Naive B cell (primary cell): Measurements from ENCODE around the gene DHRS3. TPM values are rescaled to one million over a fixed set of nuclear protein-coding genes. Genes with fewer than 3 reads are reported as not detected.

ENCODE experiments used
- ATAC-seq, 2 donors: fragments of 150-1000 bp; cut with Tn5 transposase; 2 replicates each; pipeline ENCODE4 v1.10.0; 2021; ENCODE audit warnings: low read depth in 2 of 2, mild to moderate bottlenecking in 2 of 2, moderate library complexity in 2 of 2
- DNase-seq: peaks from one replicate; pipeline ENCODE4 v3.0.0; 2022
- H3K27ac Mint-ChIP-seq, 6 donors: one replicate each; pipeline ENCODE4 v1.8.0; 2020 to 2022; ENCODE audit warnings: mild to moderate bottlenecking in 6 of 6, mixed read lengths in 6 of 6, moderate library complexity in 5 of 6, inconsistent platforms in 2 of 6
- H3K27me3 Mint-ChIP-seq, 3 donors: one replicate each; pipeline ENCODE4 v1.8.0; 2021 to 2022; ENCODE audit warnings: mixed read lengths in 3 of 3, mild to moderate bottlenecking in 1 of 3
- H3K36me3 Mint-ChIP-seq, 2 donors: one replicate each; pipeline ENCODE4 v1.8.0; 2020 to 2022; ENCODE audit warnings: mixed read lengths in 2 of 2, inconsistent platforms in 1 of 2, mild to moderate bottlenecking in 1 of 2
- H3K4me1 Mint-ChIP-seq, 3 donors: one replicate each; pipeline ENCODE4 v1.8.0; 2020 to 2022; ENCODE audit warnings: mixed read lengths in 3 of 3, inconsistent platforms in 1 of 3, mild to moderate bottlenecking in 1 of 3, moderate library complexity in 1 of 3
- H3K4me3 Mint-ChIP-seq, 8 donors: one replicate each; pipeline ENCODE4 v1.8.0; 2020 to 2022; ENCODE audit warnings: mild to moderate bottlenecking in 8 of 8, mixed read lengths in 8 of 8, moderate library complexity in 8 of 8, inconsistent platforms in 2 of 8
- H3K9me3 Mint-ChIP-seq, 7 donors: one replicate each; pipeline ENCODE4 v1.8.0; 2020 to 2022; ENCODE audit warnings: mixed read lengths in 7 of 7, mild to moderate bottlenecking in 5 of 7, inconsistent platforms in 2 of 7, moderate library complexity in 1 of 7
- polyA plus RNA-seq, 6 donors: library from polyadenylated mRNA; unstranded; fragments of 300-500 nt; fragmentation: Illumina TruSeq; gene quantifications; one replicate each; pipeline ENCODE4 v1.2.3, GENCODE V29; 2021; ENCODE audit warnings: low read depth in 6 of 6

The DHRS3 gene
- polyA plus RNA-seq, 6 donors from 2014 or later: 0.21 to 1.9 (median 0.47) TPM; not detected in 1

- Mint-ChIP-seq H3K27ac (peak overlapping the region in 1 of 6 donors; percentile 13), H3K36me3 (no peaks in the 10 kb centered on the region), H3K4me3 (peak overlapping the region; percentile 87 to 96 (median 94)), H3K27me3 (peaks cover 9 to 57% (median 38%) of the 10 kb centered on the region in 3 donors), H3K9me3 (no peaks in the 10 kb centered on the region), H3K4me1 (peaks cover 35 to 47% (median 45%) of the 10 kb centered on the region in 3 donors)
- DNase-seq: no peak
- peak in 1 of 2 donors; percentile 6 for ATAC-seq
These were observed 1.2 kb upstream of the DHRS3 start for GRCh38 chr1:12618965-12619791.

GRCh38 chr1:12618661-12618964 is 603 bp upstream of the DHRS3 start:
- Mint-ChIP-seq H3K27ac (no peak overlapping the region), H3K36me3 (no peaks in the 10 kb centered on the region), H3K4me1 (peaks cover 35 to 47% (median 45%) of the 10 kb centered on the region in 3 donors), H3K27me3 (peaks cover 9 to 57% (median 38%) of the 10 kb centered on the region in 3 donors), H3K4me3 (peak overlapping the region; percentile 87 to 96 (median 94)), H3K9me3 (no peaks in the 10 kb centered on the region)
- DNase-seq (no peak), ATAC-seq (no peak)

GRCh38 chr1:12617511-12617900 is 504 bp downstream of the DHRS3 start:
- peak in 1 of 2 donors; percentile 23 for ATAC-seq
- H3K4me1 Mint-ChIP-seq: peaks cover 35 to 47% (median 45%) of the 10 kb centered on the region in 3 donors
- H3K27me3 Mint-ChIP-seq: peaks cover 11 to 67% (median 49%) of the 10 kb centered on the region in 3 donors
- H3K27ac Mint-ChIP-seq: peak overlapping the region in 2 of 6 donors; percentile 52 to 72
- H3K9me3 Mint-ChIP-seq: no peaks in the 10 kb centered on the region
- H3K4me3 Mint-ChIP-seq: peak overlapping the region; percentile 87 to 96 (median 94)
- no peak for DNase-seq
- no peaks in the 10 kb centered on the region for H3K36me3 Mint-ChIP-seq

GRCh38 chr1:12616709-12617373 is 1.2 kb downstream of the DHRS3 start:
- no peaks in the 10 kb centered on the region for H3K36me3 Mint-ChIP-seq

DNA sequence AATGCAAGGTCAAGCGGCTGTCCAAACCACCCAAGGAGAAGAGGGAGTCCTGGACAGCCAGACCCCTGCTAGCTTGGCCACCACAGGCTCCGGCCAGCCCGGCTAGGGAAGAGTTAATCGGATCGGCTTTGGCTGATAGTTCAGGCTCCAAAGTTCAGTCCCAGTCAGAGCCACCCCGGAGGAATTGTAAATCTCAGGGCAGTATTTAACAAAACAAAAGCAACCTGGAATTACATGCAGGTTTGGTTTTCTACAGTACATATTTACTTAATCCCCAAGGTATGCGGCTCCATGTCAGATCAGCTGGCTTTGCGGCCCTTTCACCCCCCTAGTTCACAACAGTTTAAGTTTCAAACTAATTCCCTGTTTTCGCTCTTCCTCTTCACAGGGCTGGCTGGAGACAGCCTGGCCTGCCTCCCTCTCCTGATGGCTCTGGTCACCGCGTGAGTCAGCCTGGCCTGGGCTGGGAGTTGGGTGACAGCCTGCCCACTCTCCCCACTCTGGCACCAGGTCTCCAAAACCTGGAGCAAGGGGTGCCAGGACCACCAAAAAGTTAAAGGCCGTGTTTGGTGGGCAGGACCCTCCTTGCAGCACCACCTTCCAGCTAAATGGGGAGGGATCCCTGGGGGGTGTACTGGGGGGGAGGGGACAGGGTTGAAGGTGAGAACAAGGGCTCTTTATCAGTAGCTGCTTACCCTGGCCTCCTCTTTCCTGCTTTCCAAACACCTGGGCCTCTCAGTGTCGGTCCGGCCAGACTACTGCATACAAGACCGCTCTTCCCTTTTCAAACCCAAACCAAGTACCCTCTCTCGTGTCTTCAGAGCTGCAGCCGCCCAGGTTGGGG is 1.9 kb downstream of the DHRS3 start:
- Mint-ChIP-seq H3K27me3 (peaks cover 15 to 72% (median 59%) of the 10 kb centered on the region in 3 donors), H3K4me3 (peak overlapping the region; percentile 64 to 95 (median 76)), H3K36me3 (no peaks in the 10 kb centered on the region), H3K27ac (peak overlapping the region in 1 of 6 donors; percentile 33), H3K4me1 (peaks cover 35 to 47% (median 45%) of the 10 kb centered on the region in 3 donors), H3K9me3 (no peaks in the 10 kb centered on the region)
- no peak for DNase-seq
- ATAC-seq: no peak

More at GRCh38 chr1:12616709-12617373, 1.2 kb downstream of the DHRS3 start:
- peak overlapping the region; percentile 87 to 96 (median 94) for H3K4me3 Mint-ChIP-seq
- peaks cover 15 to 69% (median 56%) of the 10 kb centered on the region in 3 donors for H3K27me3 Mint-ChIP-seq
- H3K9me3 Mint-ChIP-seq: no peaks in the 10 kb centered on the region
- peaks cover 35 to 47% (median 45%) of the 10 kb centered on the region in 3 donors for H3K4me1 Mint-ChIP-seq
- ATAC-seq (no peak), DNase-seq (no peak)
- H3K27ac Mint-ChIP-seq: peak overlapping the region in 1 of 6 donors; percentile 72

DNA sequence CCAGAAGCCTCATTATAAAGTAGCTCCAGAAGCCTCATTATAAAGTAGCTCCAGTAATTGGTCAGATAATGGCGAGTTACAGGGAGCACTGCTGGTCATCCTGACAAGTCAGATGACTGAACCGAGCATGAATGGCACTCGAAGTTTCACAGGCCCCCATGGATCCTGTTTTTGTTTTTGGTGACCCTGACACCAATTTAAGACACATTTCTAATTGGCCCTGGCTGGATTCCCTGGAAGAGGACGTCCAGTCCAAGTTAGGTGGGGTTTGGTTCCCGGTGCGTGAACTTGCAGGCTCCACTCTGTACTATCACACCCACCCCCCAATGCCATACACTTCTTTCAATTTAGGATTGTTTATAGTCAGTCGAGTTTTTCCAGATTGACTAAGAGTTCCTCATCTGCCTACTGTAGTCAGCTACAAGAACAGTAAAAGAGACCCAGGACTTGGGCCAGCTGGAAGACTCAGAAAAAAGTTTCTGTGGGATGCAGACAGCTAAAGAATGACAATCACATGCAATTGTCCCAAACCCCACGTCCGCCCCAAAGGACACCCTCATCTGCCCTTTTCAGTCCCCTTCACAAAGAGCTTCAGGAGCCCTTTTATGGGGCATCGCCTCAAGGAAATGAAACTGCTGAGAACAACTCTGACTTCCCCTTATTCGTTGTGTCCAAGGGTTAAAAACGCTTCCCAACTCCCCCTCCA is 2.7 kb downstream of the DHRS3 start:
- Mint-ChIP-seq H3K4me3 (peak overlapping the region in 7 of 8 donors; percentile 21 to 95 (median 64)), H3K36me3 (no peaks in the 10 kb centered on the region), H3K27me3 (peaks cover 15 to 80% (median 66%) of the 10 kb centered on the region in 3 donors), H3K27ac (peak overlapping the region in 1 of 6 donors; percentile 33), H3K4me1 (peaks cover 35 to 47% (median 45%) of the 10 kb centered on the region in 3 donors), H3K9me3 (no peaks in the 10 kb centered on the region)
- DNase-seq: no peak
- no peak for ATAC-seq

DNA sequence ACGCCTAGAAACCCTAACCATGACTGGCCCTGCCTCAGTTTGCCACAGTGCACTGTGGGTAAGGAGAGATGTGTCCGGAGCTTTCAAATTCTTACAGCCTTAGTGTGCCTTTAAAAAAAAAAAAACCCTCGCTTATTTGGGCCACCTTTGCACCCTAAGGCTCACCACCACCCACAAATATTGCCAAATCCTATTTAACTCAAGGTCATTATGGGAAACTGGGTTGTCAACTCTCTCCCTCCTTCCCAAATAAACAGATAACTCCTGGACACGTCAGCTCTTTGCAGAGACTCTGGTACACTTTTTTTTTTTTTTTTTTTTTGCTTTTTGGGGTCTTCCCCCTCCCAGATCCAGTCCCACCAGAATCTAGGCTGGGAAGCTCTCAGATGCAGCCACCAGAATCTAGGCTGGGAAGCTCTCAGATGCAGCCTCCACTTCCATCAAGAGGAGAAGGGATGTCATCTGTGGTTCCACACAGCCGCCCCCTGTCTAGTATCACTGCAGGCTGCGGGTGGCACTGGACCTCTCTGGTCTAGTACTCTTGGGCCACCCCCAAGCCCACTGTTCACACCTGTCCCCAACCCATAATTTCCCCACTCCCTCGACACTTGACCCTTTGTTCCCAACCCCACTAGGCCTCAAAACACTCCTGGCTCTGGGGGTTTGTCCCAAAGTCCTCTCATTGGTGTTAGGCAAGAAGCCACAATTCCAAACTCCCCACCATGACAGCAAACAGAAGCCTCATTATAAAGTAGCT is 3.4 kb downstream of the DHRS3 start:
- Mint-ChIP-seq H3K9me3 (no peaks in the 10 kb centered on the region), H3K36me3 (no peaks in the 10 kb centered on the region), H3K4me3 (peak overlapping the region in 2 of 8 donors; percentile 59 to 95), H3K27ac (no peak overlapping the region), H3K4me1 (peaks cover 31 to 41% (median 40%) of the 10 kb centered on the region in 3 donors), H3K27me3 (peaks cover 12 to 74% (median 74%) of the 10 kb centered on the region in 3 donors)
- no peak for DNase-seq
- no peak for ATAC-seq

DNA sequence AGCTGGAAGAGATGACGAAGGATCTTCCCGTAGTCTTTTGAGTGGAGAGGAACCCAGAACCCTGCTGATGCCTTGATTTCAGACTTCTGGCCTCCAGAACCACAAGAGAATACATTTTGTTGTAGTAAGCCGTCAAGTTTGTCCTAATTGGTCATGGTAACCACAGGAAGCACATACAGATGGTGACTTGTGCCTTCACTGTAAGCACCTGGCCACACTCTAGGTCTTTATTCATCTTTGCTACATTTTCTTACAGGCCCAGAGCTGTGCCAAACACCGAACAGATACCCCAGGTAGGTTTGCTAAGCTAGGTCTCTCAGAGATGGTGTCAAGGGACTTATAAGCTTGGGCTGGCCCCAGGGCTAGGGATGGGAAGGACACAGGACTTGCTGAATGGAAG is 4.8 kb downstream of the DHRS3 start:
- no peak overlapping the region for H3K27ac Mint-ChIP-seq
- peaks cover 6 to 65% (median 60%) of the 10 kb centered on the region in 3 donors for H3K27me3 Mint-ChIP-seq
- H3K36me3 Mint-ChIP-seq: no peaks in the 10 kb centered on the region
- ATAC-seq (no peak), DNase-seq (no peak)
- peaks cover 18 to 28% (median 27%) of the 10 kb centered on the region in 3 donors for H3K4me1 Mint-ChIP-seq
- peak overlapping the region in 1 of 8 donors; percentile 2 for H3K4me3 Mint-ChIP-seq
- H3K9me3 Mint-ChIP-seq: no peaks in the 10 kb centered on the region

GRCh38 chr1:12610941-12611340 is 7.1 kb downstream of the DHRS3 start:
- Mint-ChIP-seq H3K36me3 (no peaks in the 10 kb centered on the region), H3K27me3 (peaks cover 6 to 54% (median 40%) of the 10 kb centered on the region in 3 donors), H3K4me1 (peaks cover 5 to 14% (median 6%) of the 10 kb centered on the region in 3 donors), H3K9me3 (peaks cover 0 to 4% (median 0%) of the 10 kb centered on the region in 7 donors), H3K4me3 (no peak overlapping the region), H3K27ac (no peak overlapping the region)
- ATAC-seq (no peak), DNase-seq (no peak)

- ATAC-seq: no peak
- no peak overlapping the region for H3K27ac Mint-ChIP-seq
These were observed 7.6 kb downstream of the DHRS3 start for GRCh38 chr1:12610305-12610935.

DNA sequence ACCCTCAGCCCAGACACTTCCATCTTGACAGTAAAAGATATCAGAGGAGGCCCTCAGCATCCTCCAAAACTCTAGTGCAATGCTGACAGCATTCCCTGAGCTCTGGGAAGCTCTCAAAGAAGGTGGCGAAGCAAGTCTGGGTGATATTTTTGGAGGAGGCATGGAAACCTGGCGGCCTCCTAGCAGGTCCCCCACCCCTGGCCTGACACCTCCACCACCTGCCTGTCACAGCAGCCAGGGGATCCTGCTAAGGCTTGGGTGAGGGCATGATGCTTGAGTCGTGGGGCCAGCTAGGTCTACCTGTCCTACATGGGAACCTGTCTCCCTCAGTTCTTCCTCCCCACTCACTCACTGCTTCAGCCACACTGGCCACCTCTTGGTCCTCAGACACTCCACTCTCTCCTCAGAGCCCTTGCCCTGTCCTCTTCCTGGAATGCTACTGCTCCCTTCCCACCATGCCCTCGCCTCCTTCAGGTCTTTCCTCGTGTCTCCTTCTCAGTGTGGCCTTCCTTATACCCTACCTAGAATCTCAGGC is 8.5 kb downstream of the DHRS3 start:
- H3K4me3 Mint-ChIP-seq: no peak overlapping the region
- H3K27me3 Mint-ChIP-seq: peaks cover 6 to 40% (median 26%) of the 10 kb centered on the region in 3 donors

More at GRCh38 chr1:12610305-12610935, 7.6 kb downstream of the DHRS3 start:
- no peaks in the 10 kb centered on the region for H3K36me3 Mint-ChIP-seq
- peaks cover 0 to 9% (median under 1%) of the 10 kb centered on the region in 3 donors for H3K4me1 Mint-ChIP-seq
- peaks cover 0 to 4% (median 0%) of the 10 kb centered on the region in 7 donors for H3K9me3 Mint-ChIP-seq
- peaks cover 6 to 49% (median 35%) of the 10 kb centered on the region in 3 donors for H3K27me3 Mint-ChIP-seq
- no peak overlapping the region for H3K4me3 Mint-ChIP-seq
- no peak for DNase-seq

More for the DNA sequence above, 8.5 kb downstream of the DHRS3 start:
- no peaks in the 10 kb centered on the region for H3K4me1 Mint-ChIP-seq
- no peak for DNase-seq
- H3K36me3 Mint-ChIP-seq: no peaks in the 10 kb centered on the region
- H3K27ac Mint-ChIP-seq: peak overlapping the region in 1 of 6 donors; percentile 10
- H3K9me3 Mint-ChIP-seq: peaks cover 0 to 4% (median 0%) of the 10 kb centered on the region in 7 donors
- no peak for ATAC-seq
